Right renal pelvis (tissue), 4 donors: Measurements from ENCODE around the gene PSMB11. TPM values are rescaled to one million over a fixed set of nuclear protein-coding genes. Genes with fewer than 3 reads are reported as not detected.

Source experiments
- DNase-seq, 4 donors: peaks; one replicate each; pipeline ENCODE4 v3.0.0-alpha.2; 2013; ENCODE audit warnings: low read depth in 4 of 4, low spot score in 3 of 4, missing footprints in 1 of 4
- polyA plus RNA-seq, 4 donors: library from polyadenylated mRNA; unstranded; fragments of 120-200 nt; gene quantifications; one replicate each; pipeline ENCODE4 v1.2.1, GENCODE V29; 2013; ENCODE audit not compliant: insufficient read length in 4 of 4

PSMB11 gene
- polyA plus RNA-seq, 4 donors, result 0.09 TPM; not detected in 3

- DNase-seq, result no peak
Observed at GRCh38 chr14:23035303-23036144, 6.5 kb upstream of the PSMB11 start.

DNA sequence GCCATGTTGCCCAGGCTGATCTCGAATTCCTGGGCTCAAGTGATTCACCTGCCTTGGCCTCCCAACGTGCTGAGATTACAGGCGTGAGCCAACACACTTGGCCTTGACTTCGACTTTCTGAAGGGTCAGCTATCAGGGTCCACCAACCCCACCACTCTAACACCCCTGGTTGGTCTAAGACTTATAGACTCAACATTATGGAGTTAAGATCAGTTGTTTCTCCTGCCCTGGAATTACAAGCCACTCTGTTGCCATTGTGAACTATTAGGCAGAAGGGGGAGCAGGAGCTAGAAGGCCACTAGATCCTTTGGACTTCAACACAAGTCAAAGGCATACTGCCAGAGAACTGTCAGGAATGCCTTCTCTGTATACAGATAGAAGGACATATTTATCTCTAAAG, 1.9 kb upstream of the PSMB11 start:
- DNase-seq, result no peak

DNA sequence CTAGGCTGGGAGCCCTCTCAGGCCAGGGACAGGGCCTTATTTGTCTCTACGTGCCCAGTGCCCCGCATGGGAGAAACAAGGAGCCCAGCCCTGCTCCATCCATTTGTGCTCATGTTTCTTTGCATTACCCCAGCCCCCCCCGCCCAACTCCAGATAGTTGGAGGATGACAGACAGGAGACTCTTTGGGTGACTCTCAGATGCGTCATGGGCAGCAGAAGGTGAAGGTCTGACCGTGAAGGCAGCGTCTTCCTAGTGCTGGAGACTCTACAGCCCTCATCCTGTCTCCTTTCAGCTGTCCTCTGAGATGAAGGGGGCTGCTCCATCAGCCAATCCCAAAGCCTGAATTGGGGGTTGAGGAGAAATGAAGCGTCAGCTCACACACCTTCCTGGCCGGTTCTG, 283 bp upstream of the PSMB11 start:
- DNase-seq, result no peak

DNA sequence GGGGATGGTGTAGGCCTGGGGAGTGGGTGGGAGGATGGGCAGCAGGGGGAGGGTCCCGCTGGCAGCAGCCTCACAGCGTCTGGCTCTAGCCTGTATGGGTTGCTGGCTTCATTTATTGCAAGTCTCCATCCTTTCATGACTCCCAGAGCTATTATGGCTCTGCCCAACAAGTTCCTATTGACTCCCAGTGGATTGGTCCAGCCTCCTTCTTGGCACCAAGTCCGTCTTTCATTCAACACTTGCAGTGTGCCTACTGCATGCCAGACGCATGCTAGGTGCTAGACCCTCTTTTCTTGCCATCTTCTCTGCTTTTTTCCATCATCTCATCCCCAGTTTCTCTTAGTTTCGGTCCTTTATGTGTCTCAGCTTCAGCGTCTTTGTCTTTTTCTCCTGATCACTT, 1.1 kb downstream of the PSMB11 start:
- DNase-seq, result no peak

- DNase-seq, result no peak
Observed at GRCh38 chr14:23043754-23044153, 1.7 kb downstream of the PSMB11 start.

DNA sequence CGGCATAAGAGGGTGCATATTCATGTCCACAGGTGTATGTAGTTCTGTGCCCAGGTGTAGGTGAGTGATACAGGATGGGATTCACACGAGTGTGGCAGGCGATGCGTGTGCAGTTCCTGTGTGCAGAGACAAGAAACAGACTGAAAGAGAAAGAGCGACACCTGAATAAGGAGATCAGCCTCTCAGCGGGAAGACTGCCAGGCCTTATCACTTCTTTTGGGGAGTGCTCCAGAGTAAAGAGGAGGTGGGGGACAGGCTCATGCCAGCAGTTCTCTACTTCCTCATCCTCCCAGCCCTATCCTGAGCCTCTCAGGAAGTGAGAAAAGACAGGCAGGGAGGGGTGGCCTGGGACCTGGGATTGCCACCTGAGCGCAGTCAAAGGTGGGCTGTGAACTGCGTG, 2.8 kb downstream of the PSMB11 start:
- no peak for DNase-seq

- DNase-seq, result no peak
Observed at GRCh38 chr14:23045419-23046357, 3.7 kb downstream of the PSMB11 start.

GRCh38 chr14:23047034-23047634, 5.1 kb downstream of the PSMB11 start:
- no peak for DNase-seq

DNA sequence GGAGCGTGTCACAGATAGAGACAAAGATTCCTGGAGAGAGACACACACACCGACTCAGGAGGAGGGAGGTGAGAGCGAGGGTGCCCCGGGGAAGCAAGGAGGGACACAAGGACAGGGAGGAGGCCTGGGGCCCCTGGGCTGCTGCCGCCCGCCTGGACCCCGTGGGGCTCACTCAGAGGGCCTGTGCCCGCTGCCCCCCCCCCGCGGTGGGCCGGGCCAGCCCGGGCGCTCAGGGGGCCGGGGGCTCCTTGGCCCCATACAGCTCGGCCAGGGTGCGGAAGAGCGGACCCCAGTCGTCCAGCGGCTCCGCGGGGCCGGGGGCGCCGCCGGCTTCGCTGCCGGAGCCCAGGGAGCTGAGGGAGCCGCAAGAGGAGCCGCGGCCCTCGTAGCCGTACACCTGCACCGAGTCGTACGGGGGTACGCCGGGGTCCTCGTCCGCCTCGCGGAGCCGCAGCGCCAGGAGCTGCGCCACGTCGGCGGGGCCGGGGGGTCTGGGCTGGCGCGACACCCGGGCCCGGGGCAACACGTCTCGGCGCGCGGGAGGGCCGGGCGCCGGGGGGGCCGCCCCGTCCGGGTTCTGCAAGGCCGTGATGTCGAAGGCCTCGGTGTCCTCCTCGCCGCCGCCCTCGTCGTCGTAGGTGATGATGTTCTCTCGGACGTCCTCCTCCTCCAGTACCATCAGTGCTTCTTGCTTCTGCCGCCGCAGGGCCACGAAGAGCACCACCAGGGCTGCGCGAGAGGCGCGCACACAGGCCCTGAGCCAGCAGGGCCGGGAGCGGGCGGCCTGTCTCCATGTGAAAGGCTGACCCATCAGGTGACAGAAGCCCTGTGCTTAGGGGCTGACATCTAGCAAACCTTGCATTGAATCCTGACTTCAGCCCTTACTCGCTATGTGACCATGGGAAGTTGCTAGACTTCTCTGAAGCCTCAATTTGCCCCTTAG, 6.0 kb downstream of the PSMB11 start:
- DNase-seq, result no peak

- DNase-seq, result no peak
Observed at GRCh38 chr14:23049011-23049410, 7.0 kb downstream of the PSMB11 start.

DNA sequence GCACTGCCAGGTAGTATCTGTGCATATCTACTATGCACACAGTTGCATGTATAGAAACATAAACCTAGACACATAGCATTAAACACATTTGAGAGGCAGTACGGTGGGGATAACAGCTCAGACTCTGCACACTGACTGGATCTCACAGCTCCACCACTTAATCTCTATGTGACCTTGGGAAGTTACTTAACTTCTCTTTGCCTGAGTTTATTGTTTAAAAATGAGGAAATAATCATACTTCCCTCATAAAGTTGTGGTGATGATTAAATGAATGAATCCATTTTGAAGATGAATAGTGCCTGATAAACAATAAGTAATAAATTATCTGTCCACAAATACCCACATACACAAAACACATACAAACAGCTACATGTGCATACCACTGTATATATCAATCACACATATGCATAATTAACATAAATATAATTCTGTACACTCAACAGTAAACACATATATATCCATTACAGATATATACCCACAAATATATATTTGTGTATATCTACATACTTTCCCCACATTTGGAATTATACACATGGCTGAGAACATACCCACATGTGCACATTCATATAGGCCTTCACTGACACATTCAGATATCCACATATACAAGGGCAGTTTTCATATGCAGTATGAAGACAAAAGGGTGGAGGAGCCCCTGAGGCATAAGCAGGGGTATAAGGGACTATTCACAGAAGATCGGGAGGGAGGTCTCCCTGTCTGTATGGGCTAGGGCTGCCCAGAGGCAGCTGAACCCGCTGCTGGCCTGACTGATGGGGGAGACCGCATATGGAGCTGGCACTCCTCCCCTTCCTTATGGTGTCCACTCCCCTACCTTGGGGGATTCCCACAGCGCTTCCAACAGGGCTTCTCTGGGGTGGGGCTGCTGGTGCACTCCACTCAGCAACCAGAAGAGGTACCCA, 9.4 kb downstream of the PSMB11 start:
- DNase-seq, result no peak

GRCh38 chr14:23052182-23052623, 10.2 kb downstream of the PSMB11 start:
- no peak for DNase-seq

- no peak for DNase-seq
Observed at GRCh38 chr14:23052671-23053070, 10.7 kb downstream of the PSMB11 start.

GRCh38 chr14:23053426-23053825, 11.4 kb downstream of the PSMB11 start:
- no peak for DNase-seq

DNA sequence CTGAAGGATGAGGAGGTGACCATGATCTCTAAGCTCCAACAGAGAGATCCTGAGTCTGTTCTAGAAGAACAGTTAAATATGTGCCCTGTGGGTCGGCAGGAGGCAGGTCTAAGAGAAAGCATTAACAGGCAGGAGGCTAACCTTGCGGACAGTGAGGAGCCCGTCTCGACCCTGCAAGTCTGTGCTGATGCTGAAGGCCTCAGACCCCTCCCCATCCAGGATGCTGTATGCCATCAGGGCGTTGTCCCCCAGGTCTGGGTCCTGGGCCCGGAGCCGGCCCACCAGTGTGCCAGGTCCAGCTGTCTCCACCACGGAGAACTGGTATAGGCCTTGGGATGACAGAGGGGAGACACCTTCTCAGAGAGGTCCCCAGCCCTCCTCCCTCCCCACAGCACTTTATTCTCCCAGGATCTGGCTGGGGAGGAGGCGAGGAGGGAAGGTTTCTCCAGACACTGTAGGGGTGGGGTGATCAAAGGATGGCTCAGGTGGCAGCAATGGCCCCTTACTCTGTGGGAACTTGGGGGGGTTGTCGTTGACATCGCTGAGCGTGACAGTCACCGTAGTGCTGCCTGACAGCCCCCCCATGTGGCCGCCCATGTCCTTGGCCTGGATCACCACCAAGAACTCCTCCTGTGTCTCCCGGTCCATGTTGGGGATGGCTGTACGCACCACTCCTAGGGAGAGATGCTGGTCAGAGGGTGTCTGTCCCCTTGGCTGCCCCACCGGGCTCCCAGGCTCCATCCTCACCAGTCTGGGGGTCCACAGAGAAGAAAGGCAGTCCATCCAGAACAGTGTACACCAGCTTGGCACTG, 12.2 kb downstream of the PSMB11 start:
- DNase-seq, result no peak

GRCh38 chr14:23055147-23055550, 13.1 kb downstream of the PSMB11 start:
- no peak for DNase-seq

DNA sequence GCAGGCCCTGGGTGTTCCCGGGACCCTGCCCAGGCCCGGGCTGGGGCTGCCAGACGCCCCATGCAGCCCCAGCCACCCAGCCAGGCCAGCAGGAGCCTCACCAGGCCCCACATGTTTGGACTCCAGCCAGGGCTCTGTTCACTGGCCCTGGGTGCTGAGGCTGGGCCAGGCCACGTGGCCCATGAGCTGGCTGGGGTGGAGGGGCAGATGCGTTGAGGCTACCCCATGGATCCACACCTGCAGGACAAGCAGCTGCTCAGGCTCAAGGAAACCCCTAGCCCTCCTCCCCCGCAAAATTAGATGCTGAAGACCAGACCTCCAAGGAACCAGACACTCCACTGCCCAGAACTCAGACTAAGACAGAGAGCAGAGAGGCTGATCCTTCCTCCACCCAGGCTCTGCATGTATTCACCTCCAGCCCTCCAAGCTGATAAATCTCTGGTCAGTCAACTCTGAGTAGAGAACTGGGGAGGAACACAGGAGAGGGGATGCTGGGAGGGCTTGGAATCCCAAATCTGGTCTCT, 13.7 kb downstream of the PSMB11 start:
- no peak for DNase-seq
